Cardiac fibroblast (primary cell): ENCODE measurements around the gene SIGMAR1.
A peak's percentile ranks its signal among the peaks of the same experiment; 100 is the strongest.

Experiments
- DNase-seq, 2 donors: peaks; one replicate each; pipeline versions ENCODE4 v3.0.0 to v3.0.0-alpha.2; 2010; ENCODE audit warnings: low read depth in 2 of 2
- H3K4me3 ChIP-seq, 2 donors: replicated peaks in 1 of 2; 1 replicate in 1 of 2; 2 replicates in 1 of 2; pipeline ENCODE4 v1.5.1; 2011; ENCODE audit warnings: low read depth in 2 of 2, low read length in 2 of 2, mild to moderate bottlenecking in 2 of 2, moderate library complexity in 1 of 2
- TF ChIP-seq, protein P1 (sequence below): IDR thresholded peaks from one replicate; pipeline ENCODE4 v1.5.1; 2011; ENCODE audit warnings: low read depth, mild to moderate bottlenecking, low read length, inconsistent platforms

Gene SIGMAR1

DNA sequence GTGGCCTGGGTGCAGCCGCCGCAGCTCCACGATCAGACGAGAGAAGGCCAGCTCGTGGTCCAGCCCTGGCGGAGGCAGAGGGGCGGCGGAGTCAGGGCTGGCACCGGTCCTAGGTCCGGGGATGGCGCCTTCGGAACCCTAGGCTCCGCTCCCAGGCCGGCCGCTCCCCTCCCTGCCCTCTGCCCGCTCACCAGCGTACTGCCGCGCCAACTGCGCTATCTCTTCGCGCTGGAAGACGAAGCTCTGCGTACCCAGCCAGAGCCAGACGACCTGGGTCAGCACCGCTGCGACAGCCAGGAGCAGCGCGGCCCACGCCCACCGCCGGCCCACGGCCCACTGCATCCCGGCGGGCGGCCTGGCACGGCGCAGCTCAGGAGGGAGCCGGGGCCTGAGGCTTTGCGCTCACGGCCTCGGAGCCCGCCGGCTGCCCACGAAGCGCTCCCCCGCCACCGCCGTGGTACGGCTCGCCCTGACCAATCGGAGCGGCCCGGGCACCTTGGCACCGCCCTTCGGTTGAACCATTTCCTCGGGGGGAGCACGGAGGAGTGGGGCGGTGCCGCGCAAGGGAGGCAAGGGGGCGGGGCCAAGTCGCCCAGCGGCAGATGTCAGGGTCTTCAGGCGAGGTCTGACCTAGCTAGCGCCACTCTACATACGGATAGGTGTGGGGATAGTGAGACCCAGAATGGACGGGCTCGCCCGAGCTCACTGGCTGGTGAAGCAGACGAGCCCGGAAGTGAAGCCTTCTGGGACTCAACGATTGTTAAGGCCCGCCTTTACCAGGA, at the start of gene SIGMAR1:
Gene SIGMAR1 (minus strand): TSS at position 432 of the 782 bp plus-strand sequence. CDS start 90 bp downstream, at position 342.
- H3K4me3 ChIP-seq: peak within 1 kb of the TSS; percentile 77
- TF ChIP-seq, protein P1, sequence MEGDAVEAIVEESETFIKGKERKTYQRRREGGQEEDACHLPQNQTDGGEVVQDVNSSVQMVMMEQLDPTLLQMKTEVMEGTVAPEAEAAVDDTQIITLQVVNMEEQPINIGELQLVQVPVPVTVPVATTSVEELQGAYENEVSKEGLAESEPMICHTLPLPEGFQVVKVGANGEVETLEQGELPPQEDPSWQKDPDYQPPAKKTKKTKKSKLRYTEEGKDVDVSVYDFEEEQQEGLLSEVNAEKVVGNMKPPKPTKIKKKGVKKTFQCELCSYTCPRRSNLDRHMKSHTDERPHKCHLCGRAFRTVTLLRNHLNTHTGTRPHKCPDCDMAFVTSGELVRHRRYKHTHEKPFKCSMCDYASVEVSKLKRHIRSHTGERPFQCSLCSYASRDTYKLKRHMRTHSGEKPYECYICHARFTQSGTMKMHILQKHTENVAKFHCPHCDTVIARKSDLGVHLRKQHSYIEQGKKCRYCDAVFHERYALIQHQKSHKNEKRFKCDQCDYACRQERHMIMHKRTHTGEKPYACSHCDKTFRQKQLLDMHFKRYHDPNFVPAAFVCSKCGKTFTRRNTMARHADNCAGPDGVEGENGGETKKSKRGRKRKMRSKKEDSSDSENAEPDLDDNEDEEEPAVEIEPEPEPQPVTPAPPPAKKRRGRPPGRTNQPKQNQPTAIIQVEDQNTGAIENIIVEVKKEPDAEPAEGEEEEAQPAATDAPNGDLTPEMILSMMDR: no peak
- peak; percentile 93 to 95 for DNase-seq

DNA sequence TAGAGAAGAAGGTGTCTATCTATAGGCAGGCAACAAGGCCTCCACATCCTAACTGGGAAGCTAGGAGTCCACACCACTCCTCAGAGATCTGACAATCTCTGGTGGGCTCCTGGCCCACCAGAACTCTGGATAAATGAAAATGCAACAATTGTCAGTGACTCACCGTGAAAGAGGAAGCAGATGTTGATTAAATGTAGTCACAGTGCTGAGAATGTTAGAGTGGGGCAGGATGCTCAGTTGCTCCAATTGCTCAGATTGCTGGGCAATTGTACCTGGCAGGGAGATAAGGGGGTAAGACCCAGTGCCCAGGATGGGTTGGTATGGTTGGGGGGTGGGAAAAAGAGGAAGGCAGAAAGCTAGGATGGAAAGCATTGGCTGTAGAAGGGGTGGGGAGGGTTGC, 49.1 kb upstream of the SIGMAR1 start:
- TF ChIP-seq, protein P1: no peak
- DNase-seq: peak in 1 of 2 donors; percentile 22
- H3K4me3 ChIP-seq: no peak overlapping the region

DNA sequence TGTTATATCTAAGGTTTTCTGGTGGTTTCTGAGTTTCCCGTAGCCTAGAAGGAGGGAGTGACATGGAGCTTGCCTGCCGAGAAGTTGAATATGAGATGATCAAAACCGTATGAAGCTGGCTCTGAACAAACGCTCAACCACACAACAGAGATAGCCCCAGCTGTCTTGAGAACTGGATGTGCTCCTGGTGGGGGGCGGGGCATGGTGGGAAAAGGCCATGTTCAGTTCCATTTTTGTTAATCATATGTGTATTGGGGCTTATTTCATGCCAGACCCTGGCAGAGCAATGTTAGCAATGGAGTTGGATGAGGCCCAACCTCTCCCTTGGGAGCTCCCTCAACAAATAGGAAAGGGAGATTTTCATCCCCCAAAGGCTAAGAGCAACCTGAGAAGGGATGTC, 48.6 kb upstream of the SIGMAR1 start:
- TF ChIP-seq, protein P1: no peak
- H3K4me3 ChIP-seq: no peak overlapping the region
- DNase-seq: peak; percentile 44 to 76

DNA sequence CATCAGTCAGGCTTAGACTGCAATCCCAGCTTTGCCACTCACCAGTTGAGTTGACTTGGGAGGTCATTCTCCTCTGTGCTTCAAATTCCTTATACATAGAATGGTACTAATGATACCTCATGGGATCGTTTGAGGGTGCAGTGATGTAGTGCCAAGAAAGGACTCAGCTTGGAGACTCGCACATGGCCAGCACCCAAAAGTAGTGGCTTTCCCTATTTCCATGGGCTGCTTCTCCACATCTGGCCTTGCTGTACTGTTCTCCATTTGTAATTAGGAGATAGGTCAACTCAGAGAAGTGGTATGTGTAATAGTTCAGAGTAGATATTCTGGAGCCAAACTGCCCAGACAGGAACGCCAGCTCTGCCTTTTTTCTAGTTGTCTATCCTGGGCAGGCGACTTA, 48.0 kb upstream of the SIGMAR1 start:
- TF ChIP-seq, protein P1: no peak
- no peak overlapping the region for H3K4me3 ChIP-seq
- DNase-seq: no peak

DNA sequence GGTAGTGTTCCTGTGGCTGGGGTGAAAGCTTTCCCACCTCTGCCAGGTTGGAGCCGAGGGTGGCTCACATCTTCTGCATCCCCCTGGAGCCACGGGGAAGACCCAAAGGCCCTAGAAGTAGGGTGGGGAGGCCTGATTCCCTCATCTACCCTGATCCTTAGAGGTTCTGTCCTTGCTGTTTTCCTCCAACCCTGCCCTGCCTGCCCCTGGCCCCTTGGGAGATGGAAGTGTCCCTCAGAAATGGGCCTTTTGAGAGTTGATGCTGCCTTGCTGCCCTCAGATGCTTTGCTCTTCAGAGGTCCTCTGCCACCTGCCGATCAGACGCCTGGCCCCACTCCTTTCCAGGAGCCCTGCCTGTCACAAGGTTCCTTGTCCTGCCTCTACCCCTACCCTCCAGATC, 47.2 kb upstream of the SIGMAR1 start:
- no peak for DNase-seq
- TF ChIP-seq, protein P1: no peak
- no peak overlapping the region for H3K4me3 ChIP-seq

DNA sequence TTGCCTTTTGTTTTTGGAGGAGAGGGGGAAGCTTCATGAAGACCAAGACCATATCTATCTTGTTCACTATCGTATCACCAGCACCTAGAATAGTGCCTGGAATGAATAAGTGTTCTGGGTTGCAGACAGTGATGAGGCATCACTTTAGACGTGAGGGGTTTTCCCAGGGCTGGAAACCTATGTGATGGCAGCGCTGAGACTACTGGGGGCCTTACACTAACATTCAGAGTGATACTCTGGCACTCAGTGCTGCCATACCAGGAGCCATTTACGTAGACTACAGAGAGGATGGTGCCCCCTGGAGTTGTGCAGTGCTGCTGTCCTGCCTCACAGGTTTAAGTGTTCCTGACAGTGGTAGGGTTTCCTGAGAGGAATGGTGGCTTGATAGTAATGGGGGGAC, 46.6 kb upstream of the SIGMAR1 start:
- no peak overlapping the region for H3K4me3 ChIP-seq
- TF ChIP-seq, protein P1: no peak
- no peak for DNase-seq
